HL-60/S4 treated with retinoic acid at 250 ng/mL for 4 days and 3 days (cell line): ENCODE results near the gene ACHE.
"Not testable (repeated sequence)": the region's sequence is repeated elsewhere in the genome, so short reads cannot be mapped to it uniquely, and the experiment has no call there.

Source experiments
- in situ Hi-C: fragments of 300-500 bp; cut with MboI; formaldehyde crosslinking; loops from 2 replicates; pipeline ENCODE4 v1.7.0; 2022; ENCODE audit warnings: low sequenced_read_pairs

Gene ACHE

GRCh38 chr7:100865938-100866728, 29.6 kb downstream of the ACHE start:
- in situ Hi-C loops: no loop called here

- in situ Hi-C loops: no loop called here
Observed at GRCh38 chr7:100865372-100865911, 30.2 kb downstream of the ACHE start.

- in situ Hi-C loops: no loop called here
Observed at GRCh38 chr7:100864263-100864845, 31.3 kb downstream of the ACHE start.

GRCh38 chr7:100863406-100863950, 32.2 kb downstream of the ACHE start:
- in situ Hi-C loops: no loop called here

GRCh38 chr7:100861616-100861985, 34.1 kb downstream of the ACHE start:
- in situ Hi-C loops: no loop called here

GRCh38 chr7:100860702-100861615, 34.7 kb downstream of the ACHE start:
- in situ Hi-C loops: no loop called here

- in situ Hi-C loops: no loop called here
Observed at GRCh38 chr7:100859856-100860255, 35.8 kb downstream of the ACHE start.

- in situ Hi-C loops: no loop called here
Observed at GRCh38 chr7:100856871-100857282, 38.8 kb downstream of the ACHE start.

- in situ Hi-C loops: no loop called here
Observed at GRCh38 chr7:100855515-100855914, 40.2 kb downstream of the ACHE start.

- in situ Hi-C loops: not testable (repeated sequence)
Observed at GRCh38 chr7:100854899-100855298, 40.8 kb downstream of the ACHE start.

GRCh38 chr7:100854146-100854895, 41.4 kb downstream of the ACHE start:
- in situ Hi-C loops: no loop called here

GRCh38 chr7:100852048-100852872, 43.4 kb downstream of the ACHE start, which contains the start of gene SLC12A9:
Gene SLC12A9 (plus strand): TSS chr7:100852713. CDS start chr7:100854198, 1,485 bp downstream.
- in situ Hi-C loops: no loop called here

GRCh38 chr7:100847360-100847759, 48.3 kb downstream of the ACHE start:
- in situ Hi-C loops: no loop called here

- in situ Hi-C loops: no loop called here
Observed at GRCh38 chr7:100840470-100841100, 55.1 kb downstream of the ACHE start.
